Astrocyte of the cerebellum (primary cell): Measurements from ENCODE around the gene HOXA6.
A peak's percentile ranks its signal among the peaks of the same experiment; 100 is the strongest.

ENCODE experiments used
- DNase-seq: peaks from one replicate; pipeline ENCODE4 v3.0.0-alpha.2; 2011; ENCODE audit warnings: low read depth
- H3K4me3 ChIP-seq: 2 replicates; pipeline ENCODE4 v1.5.1; 2011; ENCODE audit warnings: mild to moderate bottlenecking, low read depth, low read length, moderate library complexity
- in situ Hi-C: cut with HindIII; loops from 2 replicates; pipeline ENCODE4 v1.10.0; 2017; ENCODE audit warnings: low sequenced_read_pairs
- TF ChIP-seq, protein P1 (sequence below): IDR thresholded peaks from 2 replicates; pipeline ENCODE4 v1.5.1; 2012; ENCODE audit warnings: low read length, low read depth, moderate library complexity, mild to moderate bottlenecking; ENCODE audit errors: missing control alignments

The HOXA6 gene

DNA sequence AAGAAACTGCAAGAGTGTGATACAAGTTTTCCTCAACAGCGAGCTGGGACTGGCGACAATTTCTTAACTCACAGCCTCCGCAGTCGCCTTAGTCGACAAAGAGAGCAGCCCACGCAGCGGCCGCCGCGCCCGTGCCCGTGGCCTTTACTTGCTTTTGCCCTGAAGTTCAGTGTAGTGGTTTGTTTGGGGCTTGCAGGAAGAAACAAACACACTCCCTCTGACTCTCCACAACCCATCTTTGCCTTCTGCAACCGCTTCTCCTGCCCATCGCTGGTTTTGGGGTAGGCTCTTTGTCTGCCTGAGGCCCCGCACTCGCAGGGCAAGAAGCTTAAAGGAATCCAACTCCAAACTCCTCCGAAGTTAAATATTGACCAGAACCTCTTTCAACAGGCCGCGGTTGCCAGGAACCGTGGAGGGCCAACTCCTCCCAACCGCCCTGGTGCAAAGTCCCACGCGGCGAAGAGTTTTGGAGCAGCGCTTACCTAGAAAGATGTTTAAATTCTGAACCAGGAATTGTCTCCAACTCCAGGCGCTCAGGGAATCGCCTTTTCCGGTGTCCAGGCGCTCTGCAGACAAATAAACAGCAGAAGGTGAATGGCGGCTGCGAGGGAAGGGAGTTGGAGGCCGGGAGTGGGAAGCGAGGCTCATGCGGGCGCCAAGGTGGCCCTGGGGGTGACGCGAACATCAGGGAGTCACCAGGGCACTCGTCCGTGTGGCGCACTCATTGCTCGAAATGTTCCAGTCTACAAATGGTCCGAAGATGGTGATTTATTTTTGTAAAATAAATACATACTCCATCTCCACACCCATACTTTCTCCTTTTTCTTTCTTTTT lies 25.3 kb downstream of the HOXA6 start:
- DNase-seq, result no peak
- H3K4me3 ChIP-seq, result peak overlapping the region; percentile 50
- in situ Hi-C loops, result no loop called here
- TF ChIP-seq, protein P1, sequence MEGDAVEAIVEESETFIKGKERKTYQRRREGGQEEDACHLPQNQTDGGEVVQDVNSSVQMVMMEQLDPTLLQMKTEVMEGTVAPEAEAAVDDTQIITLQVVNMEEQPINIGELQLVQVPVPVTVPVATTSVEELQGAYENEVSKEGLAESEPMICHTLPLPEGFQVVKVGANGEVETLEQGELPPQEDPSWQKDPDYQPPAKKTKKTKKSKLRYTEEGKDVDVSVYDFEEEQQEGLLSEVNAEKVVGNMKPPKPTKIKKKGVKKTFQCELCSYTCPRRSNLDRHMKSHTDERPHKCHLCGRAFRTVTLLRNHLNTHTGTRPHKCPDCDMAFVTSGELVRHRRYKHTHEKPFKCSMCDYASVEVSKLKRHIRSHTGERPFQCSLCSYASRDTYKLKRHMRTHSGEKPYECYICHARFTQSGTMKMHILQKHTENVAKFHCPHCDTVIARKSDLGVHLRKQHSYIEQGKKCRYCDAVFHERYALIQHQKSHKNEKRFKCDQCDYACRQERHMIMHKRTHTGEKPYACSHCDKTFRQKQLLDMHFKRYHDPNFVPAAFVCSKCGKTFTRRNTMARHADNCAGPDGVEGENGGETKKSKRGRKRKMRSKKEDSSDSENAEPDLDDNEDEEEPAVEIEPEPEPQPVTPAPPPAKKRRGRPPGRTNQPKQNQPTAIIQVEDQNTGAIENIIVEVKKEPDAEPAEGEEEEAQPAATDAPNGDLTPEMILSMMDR, result no peak

DNA sequence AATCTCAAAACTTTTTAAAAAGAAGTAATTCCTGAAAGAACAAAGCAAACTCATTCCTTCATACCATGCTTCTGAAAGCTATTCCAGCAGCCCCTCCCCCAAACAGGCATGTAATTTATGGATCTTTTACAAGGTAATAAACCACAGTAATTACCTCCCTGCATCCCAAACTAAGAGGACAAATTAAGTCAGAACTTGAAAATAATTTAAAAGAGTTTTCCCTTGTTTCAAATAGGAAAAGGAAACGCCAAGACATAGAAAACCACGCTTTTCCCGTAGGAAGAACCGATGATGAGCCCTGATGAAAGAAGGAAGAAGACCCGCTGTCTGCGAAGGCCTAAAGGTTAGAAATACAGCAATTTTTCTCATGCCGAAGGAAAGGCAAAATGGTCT lies 25.9 kb downstream of the HOXA6 start:
- TF ChIP-seq, protein P1, result no peak
- in situ Hi-C loops, result no loop called here
- H3K4me3 ChIP-seq, result peak overlapping the region; percentile 50
- DNase-seq, result no peak

DNA sequence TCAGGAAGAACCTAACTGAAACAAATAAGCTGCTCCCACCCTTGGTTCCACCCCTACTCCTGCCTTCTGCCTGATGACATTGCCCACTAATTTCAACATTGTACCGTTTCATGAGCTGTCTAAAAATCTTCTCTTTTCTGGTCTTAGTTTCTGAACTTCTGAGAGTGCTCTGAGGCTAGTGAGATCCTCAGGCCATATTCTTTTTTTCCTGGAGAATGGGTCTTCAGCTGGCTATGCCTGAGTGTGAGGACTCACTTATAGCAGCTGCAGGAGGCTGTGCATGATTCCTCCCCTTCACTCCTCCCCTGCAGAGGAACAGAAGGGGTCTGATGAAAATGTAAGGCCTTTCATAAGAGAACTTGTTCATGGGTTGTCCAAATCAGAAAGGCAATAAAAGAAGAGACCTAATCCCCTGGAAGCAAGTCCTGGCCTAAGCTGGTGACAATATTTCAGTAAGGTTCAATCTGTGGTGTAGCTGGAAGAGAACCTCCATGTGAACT lies 28.1 kb downstream of the HOXA6 start:
- TF ChIP-seq, protein P1, result no peak
- no peak overlapping the region for H3K4me3 ChIP-seq
- no peak for DNase-seq
- in situ Hi-C loops, result loop anchor here (5.0 kb wide), 1 partner anchor 267 kb away; no protein-coding TSS in a partner anchor

DNA sequence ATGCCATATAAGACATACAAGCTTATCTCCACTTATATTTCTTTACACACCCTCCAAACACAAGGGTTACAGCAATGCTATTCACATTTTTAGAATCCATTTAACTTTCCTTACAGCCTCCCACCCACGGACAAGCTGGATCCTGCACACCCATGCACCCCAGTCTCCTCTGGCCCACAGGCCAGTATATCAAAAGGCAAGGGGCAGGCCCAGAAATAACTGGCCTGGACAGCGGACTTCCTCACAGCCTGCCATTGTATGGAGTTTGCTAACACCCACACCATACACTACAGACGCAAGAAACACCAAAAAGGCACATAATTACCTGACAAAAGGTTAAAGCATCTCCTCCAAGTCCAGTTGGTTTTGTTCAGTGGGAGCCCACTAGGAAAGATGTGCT lies 29.0 kb downstream of the HOXA6 start:
- TF ChIP-seq, protein P1, result no peak
- in situ Hi-C loops, result loop anchor here (5.0 kb wide), 1 partner anchor 266 kb away; no protein-coding TSS in a partner anchor
- H3K4me3 ChIP-seq, result peak overlapping the region; percentile 76
- no peak for DNase-seq

DNA sequence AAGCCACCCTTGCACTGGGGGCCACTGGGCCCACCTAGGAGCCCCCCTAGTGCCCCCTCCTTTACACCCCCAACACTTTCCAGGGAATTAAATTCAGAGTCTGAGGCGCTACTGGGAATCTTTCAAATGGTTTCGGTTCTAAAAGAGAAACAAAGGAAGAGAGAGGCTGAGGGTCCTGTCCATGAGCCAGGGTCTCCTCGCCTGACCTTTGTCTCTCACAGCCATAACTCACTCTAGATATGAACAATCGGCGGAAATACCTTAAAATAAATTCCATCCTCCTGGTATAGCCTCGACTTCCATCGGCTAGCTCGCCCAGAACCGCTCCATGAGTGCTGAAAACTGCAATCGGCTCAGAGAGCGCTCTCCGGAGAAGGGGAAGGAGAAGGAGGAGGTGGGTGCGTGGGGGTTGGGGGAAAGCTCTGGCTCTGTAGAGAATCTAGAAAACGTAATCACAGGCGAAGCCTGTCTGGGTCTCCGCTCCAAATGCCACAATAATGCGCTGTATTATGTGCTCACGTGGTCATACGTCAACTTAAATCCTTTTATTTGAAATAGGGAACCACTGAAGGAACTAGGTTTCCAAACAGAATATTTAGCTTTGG lies 29.6 kb downstream of the HOXA6 start:
- H3K4me3 ChIP-seq, result peak overlapping the region; percentile 76
- TF ChIP-seq, protein P1, result no peak
- DNase-seq, result no peak

DNA sequence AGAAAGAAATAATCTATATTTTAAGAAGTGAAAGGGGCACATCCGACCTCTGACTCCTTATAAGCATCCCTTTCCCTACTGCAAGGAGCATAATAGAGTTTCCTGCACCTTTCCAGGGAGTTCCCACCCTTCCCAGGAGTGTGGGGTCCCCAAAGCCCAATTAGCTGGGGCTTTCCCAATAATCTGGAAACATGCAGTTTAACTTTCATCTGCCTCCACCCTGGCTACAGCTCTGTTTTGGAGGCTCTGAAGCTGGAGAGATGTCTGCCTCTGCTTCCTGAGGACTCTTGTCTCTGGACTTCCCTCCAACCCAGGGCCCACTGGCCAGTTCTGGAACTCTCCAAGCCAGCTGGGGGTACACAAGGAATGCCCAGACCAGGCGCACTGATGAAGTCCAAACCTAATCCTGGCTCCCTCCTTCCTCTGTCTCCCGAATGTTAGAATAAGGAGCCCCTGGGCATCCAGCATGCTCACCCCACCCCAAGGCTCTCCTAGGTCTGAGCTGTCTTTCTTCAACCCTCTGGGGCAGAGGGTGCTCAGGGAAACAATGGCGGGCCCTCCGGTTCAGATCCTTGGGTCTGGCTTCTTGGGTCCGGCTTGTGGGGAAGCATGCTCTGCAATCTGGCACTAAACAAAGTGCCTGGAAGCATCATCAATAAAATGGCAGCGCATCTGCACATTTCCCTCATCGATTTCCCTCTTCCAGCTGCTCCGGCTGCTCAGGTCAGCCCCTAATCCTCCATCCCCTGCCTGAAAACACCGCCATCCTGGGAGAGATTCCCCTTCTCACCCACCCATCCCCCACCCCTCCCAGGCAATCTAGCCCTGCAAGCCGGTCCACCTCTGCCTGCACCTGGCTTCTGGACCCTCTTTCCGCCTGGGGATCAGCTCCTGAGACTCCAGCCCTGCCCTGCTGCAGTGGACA lies 30.4 kb downstream of the HOXA6 start:
- in situ Hi-C loops, result loop anchor here (5.0 kb wide), 1 partner anchor 265 kb away; no protein-coding TSS in a partner anchor
- peak overlapping the region; percentile 76 for H3K4me3 ChIP-seq
- DNase-seq, result no peak
- TF ChIP-seq, protein P1, result no peak

More for the DNA sequence above, 29.6 kb downstream of the HOXA6 start:
- in situ Hi-C loops, result loop anchor here (5.0 kb wide), 1 partner anchor 266 kb away; no protein-coding TSS in a partner anchor
